Stimulated activated CD4-positive, alpha-beta T cell treated with anti-CD3 and anti-CD28 coated beads, Interleukin-4, amount 100 ng/mL, for 1 hour (primary cell): ENCODE data around the gene AQP2.
"Not testable (repeated sequence)": the region's sequence is repeated elsewhere in the genome, so short reads cannot be mapped to it uniquely, and the experiment has no call there.

ENCODE experiments used
- DNase-seq: peaks from one replicate; pipeline ENCODE4 v3.0.0-alpha.2; 2020

The AQP2 gene

GRCh38 chr12:49971141-49971540 is 20.6 kb downstream of the AQP2 start:
- DNase-seq, result no peak

GRCh38 chr12:49972129-49972528 is 21.6 kb downstream of the AQP2 start:
- DNase-seq, result no peak

GRCh38 chr12:49972641-49973360 is 22.3 kb downstream of the AQP2 start, which contains the start of gene AQP6:
Gene AQP6 (plus strand): TSS chr12:49972947. CDS start chr12:49973174, 227 bp downstream.
- DNase-seq, result no peak

GRCh38 chr12:49973361-49973830 is 22.9 kb downstream of the AQP2 start:
- no peak for DNase-seq

- no peak for DNase-seq
Measured at GRCh38 chr12:49974231-49974675, 23.7 kb downstream of the AQP2 start.

GRCh38 chr12:49974677-49975317 is 24.3 kb downstream of the AQP2 start:
- DNase-seq, result no peak

- no peak for DNase-seq
Measured at GRCh38 chr12:49975318-49975761, 24.8 kb downstream of the AQP2 start.

GRCh38 chr12:49976557-49976956 is 26.0 kb downstream of the AQP2 start:
- no peak for DNase-seq

GRCh38 chr12:49978125-49978524 is 27.6 kb downstream of the AQP2 start:
- DNase-seq, result no peak

GRCh38 chr12:49979016-49979586 is 28.6 kb downstream of the AQP2 start:
- no peak for DNase-seq

- no peak for DNase-seq
Measured at GRCh38 chr12:49979791-49980190, 29.3 kb downstream of the AQP2 start.

- no peak for DNase-seq
Measured at GRCh38 chr12:49980501-49981349, 30.2 kb downstream of the AQP2 start.

- no peak for DNase-seq
Measured at GRCh38 chr12:49982246-49983087, 31.9 kb downstream of the AQP2 start.

GRCh38 chr12:49983892-49984291 is 33.4 kb downstream of the AQP2 start:
- no peak for DNase-seq

GRCh38 chr12:49984476-49985359 is 34.2 kb downstream of the AQP2 start:
- no peak for DNase-seq

- DNase-seq, result no peak
Measured at GRCh38 chr12:49985981-49986380, 35.4 kb downstream of the AQP2 start.

GRCh38 chr12:49986476-49986875 is 35.9 kb downstream of the AQP2 start:
- not testable (repeated sequence) for DNase-seq

GRCh38 chr12:49987625-49988303 is 37.2 kb downstream of the AQP2 start:
- no peak for DNase-seq

GRCh38 chr12:49989400-49989799 is 38.9 kb downstream of the AQP2 start:
- not testable (repeated sequence) for DNase-seq

GRCh38 chr12:49990273-49990672 is 39.7 kb downstream of the AQP2 start:
- DNase-seq, result no peak
